ENCODE measurements around the gene CENPU.
"Not testable (repeated sequence)": the region's sequence is repeated elsewhere in the genome, so short reads cannot be mapped to it uniquely, and the experiment has no call there.

Gene CENPU

GRCh38 chr4:184750926-184751584 lies 17.2 kb upstream of the CENPU start:
- no peak for DNase-seq

- DNase-seq: no peak
Observed at GRCh38 chr4:184748251-184748652, 14.4 kb upstream of the CENPU start.

GRCh38 chr4:184747034-184747830 lies 13.3 kb upstream of the CENPU start:
- DNase-seq: no peak

- DNase-seq: peak; percentile 83
Observed at GRCh38 chr4:184745831-184746795, 12.2 kb upstream of the CENPU start.

GRCh38 chr4:184744236-184744635 lies 10.3 kb upstream of the CENPU start:
- DNase-seq: no peak

- DNase-seq: no peak
Observed at GRCh38 chr4:184743650-184744049, 9.8 kb upstream of the CENPU start.

- DNase-seq: not testable (repeated sequence)
Observed at GRCh38 chr4:184741651-184742050, 7.8 kb upstream of the CENPU start.

GRCh38 chr4:184740980-184741391 lies 7.1 kb upstream of the CENPU start:
- no peak for DNase-seq

GRCh38 chr4:184739575-184739974 lies 5.7 kb upstream of the CENPU start:
- DNase-seq: not testable (repeated sequence)

GRCh38 chr4:184734758-184735157 lies 862 bp upstream of the CENPU start:
- DNase-seq: no peak

- peak; percentile 17 for DNase-seq
Observed at GRCh38 chr4:184732126-184732525, 1.8 kb downstream of the CENPU start.

GRCh38 chr4:184731056-184731455 lies 2.8 kb downstream of the CENPU start:
- no peak for DNase-seq

GRCh38 chr4:184729946-184730345 lies 4.0 kb downstream of the CENPU start:
- DNase-seq: no peak

GRCh38 chr4:184728858-184729257 lies 5.0 kb downstream of the CENPU start:
- no peak for DNase-seq

GRCh38 chr4:184727430-184727829 lies 6.5 kb downstream of the CENPU start:
- no peak for DNase-seq

- DNase-seq: no peak
Observed at GRCh38 chr4:184722798-184723197, 11.1 kb downstream of the CENPU start.

- DNase-seq: no peak
Observed at GRCh38 chr4:184721254-184721653, 12.6 kb downstream of the CENPU start.

GRCh38 chr4:184719407-184719806 lies 14.5 kb downstream of the CENPU start:
- no peak for DNase-seq

GRCh38 chr4:184715526-184715925 lies 18.4 kb downstream of the CENPU start:
- DNase-seq: no peak

- DNase-seq: no peak
Observed at GRCh38 chr4:184713887-184714286, 20.0 kb downstream of the CENPU start.

GRCh38 chr4:184712322-184712721 lies 21.6 kb downstream of the CENPU start:
- DNase-seq: no peak

GRCh38 chr4:184706453-184706852 lies 27.4 kb downstream of the CENPU start:
- no peak for DNase-seq

GRCh38 chr4:184705692-184706091 lies 28.2 kb downstream of the CENPU start:
- DNase-seq: no peak
